Stimulated activated CD8-positive, alpha-beta memory T cell treated with anti-CD3 and anti-CD28 coated beads, Interleukin-12 subunit alpha, Interleukin-12 subunit beta, amount 100 ng/mL, for 24 hours (primary cell): ENCODE results near the gene LYRM4.

ENCODE experiments used
- DNase-seq: peaks from one replicate; pipeline ENCODE4 v3.0.0-alpha.2; 2020; ENCODE audit errors: extremely low read depth

Gene LYRM4

DNA sequence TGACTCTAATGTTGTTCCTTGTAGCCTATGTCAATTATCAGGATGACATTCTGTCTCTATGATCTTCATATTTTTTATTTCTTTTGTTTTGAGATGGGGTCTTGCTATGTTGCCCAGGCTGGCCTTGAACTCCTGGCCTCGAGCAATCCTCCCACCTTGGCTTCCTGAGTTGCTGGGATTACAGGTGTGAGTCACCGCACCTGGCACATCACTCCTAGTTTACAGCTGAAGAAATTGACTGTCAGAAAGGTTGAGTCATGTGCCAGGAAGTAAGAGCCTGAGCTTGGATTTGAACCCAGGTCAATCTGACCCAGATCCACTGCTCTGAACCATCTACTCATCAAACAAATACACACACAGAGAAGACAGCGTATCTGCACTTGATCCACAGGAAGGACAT lies 161.2 kb downstream of the LYRM4 start:
- DNase-seq = no peak

DNA sequence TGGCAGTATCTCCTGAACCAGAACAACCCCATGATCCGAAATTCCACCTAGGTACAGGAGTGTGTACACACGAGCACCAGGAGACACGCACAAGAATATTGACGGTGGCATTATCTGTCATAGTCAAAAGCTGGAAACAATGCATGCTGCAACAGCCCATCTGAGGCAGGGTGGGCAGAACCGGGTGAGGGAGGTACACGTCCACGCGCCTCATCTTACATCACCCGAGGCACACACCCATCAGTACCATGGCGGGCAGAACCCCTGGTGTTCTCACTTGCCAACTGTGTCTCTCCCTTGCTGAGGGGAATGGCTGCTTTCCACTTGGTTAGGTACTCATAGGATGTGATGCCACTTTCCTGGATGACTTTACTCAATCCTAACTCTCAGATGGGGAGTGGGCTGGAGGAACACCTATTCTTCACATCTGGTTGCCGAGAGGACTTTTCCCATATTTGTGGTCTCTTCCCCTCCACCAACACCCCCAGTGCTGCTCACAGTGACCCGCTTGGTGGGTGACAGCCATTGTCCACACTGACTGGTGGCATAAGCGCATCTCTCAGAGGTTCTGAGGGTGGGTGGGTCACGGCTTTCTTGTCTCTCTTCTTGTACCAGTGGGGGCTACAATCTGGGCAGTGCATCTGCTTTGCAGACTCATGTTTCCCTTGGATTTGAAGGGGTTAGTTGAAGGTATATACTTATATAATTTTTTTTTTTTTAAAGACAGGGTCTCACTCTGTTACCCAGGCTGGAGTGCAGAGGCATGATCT lies 162.1 kb downstream of the LYRM4 start:
- DNase-seq = no peak

DNA sequence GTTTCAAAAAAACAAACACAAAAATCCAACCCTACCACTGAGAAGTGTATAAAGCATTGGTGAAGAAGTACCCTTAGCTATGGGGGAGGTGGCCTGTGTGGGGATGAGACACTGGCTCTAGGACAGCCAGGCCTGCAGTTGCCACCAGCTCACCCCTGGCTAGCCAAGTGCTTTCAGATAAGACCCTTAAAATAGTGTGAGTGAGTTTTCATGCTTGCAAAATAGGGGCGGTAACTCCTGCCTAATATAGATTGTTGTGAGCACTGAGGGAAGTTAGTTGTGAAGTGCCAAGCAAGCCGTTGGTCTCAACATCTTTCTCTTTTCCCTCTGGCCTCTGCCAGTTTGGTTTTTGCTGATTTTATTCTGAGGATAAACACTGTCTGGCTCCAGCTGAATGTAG lies 164.3 kb downstream of the LYRM4 start:
- no peak for DNase-seq

DNA sequence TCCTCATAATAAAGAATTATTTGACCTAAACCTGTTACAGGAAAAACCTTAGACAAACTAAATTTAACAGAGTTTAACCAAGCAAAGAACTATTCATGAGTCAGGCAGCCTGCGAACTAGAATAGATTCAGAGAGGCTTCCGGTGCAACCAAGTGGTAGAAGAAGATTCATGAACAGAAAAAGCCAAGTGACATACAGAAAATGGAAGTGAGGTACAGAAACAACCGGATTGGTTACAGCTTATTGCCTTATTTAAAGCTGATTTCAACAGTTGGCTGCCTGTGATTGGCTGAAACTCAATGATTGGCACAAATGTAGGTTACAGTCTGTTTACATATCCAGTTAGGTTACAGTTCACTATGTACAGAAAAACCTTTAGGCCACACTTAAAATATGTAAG lies 165.5 kb downstream of the LYRM4 start:
- no peak for DNase-seq

DNA sequence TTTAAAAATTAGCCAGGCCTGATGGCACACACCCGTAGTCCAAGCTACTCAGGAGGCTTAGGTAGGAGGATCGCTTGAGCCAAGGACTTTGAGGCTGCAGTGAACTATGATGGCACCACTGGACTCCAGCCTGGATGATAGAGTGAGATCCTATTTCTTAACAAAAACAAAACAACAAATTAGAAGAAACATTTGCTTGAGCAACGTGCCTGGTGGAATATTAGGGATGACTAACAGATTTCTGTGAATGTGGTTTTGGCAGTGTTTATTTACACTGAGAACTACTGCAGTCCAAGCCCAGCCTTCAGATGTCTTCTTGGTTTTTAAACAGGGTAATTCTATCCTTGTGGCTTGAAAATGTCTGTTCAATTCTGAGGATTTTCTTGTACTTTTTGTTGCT lies 166.4 kb downstream of the LYRM4 start:
- DNase-seq = no peak

DNA sequence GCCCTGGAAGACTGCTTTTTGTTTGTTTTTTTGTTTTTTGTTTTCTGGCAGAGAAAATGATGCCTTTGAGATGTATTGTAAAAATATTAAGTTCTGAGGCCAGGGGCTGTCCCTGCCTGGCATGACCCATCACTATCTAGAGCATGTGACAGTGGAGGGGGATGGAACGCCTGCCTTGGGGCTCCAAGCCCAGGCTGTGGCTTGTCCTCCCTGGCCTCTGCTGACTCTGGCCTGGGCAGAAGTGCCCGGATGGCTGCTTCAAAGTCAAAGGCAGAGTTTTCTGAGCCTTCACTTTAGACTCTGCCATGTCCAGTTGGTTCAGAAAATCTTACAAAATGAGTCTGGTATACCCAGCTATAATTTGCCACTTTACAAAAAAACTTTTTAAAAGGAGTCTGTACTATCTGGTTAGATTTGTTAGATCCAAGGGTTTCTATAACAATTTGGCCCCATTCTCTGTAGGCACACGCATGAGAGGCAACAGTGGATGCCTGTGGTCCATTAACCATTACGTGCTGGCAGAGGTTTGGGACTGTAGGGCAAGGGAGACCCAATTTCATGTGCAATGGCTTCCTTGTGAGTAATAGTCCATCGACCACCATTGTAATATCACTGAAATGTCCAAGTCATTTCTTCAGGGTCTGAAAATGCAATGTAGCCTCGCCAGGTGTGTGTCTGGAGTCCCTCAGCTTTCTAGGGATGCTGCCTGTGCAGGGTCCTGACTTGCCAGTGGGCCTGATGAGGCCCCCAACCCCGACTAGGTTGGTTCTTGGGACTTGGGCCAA lies 167.3 kb downstream of the LYRM4 start:
- DNase-seq = no peak

DNA sequence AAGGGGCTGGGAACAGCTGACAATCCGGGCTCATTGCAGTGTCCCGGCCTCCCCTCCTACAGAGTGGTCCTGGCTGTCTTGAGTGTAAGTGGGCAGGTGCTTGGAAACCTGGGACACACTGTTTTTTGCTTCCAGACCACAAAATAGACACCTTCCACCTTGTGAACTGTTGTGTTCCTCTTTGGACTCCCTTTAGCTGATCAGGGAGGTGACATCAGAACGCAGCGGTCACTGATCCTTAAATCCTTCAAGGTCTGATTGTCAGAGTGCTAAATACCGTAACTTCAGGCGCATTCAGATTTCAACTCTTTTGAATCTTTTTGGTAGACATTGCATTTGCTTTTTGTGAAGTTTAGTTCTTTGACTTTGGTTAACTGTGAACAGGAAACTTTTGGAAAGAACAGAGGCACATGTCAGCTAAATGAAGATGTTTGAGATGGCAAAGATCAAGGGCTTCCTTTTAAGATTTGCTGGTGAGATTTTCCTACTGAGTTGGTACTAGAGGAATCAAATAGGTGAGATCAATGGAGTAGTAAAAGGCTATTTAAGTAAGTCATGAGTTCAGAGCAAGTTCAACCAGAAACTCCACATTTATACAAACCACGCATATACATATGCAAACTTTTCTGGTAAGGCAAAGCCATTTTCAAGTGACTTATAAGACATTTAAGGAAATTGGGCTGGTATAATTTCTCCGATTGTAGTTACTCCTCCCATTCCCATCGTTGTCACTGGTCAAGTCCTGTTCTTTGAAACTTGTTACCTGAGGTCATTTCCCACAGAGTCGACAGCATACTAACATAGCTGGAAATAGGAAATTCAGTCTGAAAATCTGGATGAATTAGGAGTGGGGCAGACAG lies 169.3 kb downstream of the LYRM4 start:
- DNase-seq = no peak

DNA sequence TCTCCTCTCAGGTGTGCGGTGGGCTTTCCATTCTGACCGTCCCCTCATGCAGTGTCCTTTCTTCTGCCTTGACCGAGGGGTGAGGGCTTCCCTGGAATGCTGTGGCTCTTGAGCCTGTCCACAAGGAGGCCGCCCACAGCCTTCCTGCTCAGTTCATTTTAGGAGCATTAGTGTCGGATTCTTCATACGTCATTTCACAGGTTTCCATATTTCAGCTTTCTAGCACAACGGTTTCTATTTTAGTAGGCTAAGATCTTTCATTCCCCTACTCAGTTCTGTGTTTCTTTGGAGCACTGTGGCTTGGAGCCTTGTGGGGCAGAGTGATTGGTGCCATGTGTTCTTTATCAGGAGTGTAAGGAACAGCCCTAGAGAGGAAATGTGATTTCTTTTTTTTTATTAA lies 170.1 kb downstream of the LYRM4 start:
- DNase-seq = no peak

DNA sequence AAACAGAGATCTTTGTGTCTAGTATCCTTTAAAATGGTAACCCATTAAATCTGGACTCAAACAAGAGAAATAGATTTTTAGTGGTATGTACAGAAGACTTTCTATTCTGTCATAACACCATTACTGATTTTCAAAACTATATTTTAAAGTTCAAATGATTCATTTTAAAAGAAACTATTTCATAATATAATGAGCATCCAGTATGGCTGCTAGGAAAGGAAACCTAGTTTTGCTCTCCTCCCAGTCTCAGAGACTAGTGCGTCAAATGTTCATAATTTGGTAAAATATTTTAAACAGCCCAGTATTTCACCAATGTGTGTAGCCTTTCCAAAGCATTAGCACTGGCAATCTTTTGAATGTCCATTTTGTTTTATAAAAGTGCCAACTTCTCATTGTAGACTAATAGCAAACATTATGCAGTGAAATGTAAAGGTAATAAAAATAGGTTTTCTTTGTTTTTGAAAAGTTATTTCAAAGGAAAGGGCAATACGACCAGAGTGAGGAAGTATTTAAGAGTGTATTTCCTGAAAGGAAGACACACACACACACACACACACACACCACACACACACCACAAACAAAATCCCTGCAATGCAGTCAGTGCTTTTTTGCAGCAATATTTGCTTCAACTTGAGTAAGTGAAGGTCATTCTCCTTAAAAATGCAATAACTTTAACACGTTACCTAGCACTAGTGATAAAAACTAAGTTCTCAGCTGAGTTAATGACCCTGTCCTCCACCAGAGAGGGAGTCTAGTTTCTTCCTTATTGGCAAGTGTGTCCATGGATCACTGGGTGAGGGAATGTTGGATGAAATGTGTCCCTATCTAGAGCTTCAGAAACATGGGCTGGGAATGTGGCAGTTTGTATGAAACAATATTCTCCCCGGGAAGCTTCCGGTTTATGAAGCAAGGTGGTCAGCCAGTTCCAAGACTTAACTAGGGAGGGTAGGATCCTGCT lies 171.0 kb downstream of the LYRM4 start:
- no peak for DNase-seq

DNA sequence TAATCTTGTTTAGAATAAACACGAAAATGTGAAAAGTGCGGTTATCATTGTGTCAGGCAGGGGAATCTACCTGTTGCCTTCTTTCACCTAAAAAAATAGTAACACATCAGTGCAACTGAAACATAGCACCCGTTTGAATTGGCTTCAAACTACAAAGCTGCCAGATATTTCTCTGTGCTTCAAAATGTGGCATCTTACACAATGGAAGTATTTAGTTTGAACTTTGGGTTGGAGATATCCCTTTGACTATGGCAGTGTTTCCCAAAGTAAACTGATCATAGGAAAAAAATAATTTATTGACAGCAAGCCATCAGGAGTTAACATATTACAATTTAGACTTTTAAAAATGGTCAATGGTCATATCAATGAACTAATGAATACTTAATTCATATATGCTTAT lies 172.0 kb downstream of the LYRM4 start:
- DNase-seq = no peak

DNA sequence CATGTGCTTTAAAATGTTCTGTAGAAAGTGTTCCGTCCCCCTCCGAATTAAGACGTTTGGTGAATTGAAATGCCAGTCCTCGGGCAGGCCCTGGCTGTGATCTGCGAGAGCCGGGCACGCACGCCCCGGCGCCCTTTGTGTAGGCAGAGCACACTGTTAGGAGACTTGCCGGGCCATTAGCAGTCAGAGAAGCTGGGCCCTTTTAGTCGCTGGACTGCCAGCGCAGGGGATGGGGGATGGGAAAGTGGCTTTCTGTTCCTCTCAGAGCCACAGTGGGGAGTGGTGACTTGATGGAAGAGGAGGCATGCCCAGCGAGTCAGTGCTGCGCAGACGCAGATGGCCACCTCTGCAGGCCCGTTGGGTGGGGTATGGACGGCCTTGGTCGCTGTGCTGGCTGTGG lies 173.4 kb downstream of the LYRM4 start:
- DNase-seq = no peak

DNA sequence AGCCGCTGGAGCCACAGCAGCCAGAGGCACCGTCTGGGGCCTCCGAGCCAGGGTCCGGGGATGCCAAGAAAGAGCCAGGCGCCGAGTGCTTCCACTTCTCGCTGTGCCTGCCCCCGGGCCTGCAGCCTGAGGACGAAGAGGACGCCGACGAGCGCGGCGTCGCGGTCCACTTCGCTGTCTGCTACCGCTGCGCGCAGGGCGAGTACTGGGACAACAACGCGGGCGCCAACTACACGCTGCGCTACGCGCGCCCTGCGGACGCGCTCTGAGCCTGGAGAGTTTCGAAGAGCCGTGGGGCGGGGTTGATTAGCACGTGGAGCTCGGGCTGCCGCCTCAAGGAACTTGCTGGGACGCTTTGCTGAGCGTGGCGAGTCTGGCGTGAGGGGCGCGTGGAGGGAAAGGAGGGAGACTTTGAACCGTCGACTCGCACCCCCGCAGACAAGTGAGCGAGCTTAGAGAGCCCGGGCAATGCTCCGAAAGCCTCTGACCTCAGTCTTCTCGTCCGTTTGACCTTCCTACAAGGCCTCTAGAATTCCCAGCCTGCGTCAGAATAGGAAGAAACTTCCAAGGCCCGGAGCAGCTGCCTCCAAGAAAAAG lies 174.4 kb downstream of the LYRM4 start:
- no peak for DNase-seq

DNA sequence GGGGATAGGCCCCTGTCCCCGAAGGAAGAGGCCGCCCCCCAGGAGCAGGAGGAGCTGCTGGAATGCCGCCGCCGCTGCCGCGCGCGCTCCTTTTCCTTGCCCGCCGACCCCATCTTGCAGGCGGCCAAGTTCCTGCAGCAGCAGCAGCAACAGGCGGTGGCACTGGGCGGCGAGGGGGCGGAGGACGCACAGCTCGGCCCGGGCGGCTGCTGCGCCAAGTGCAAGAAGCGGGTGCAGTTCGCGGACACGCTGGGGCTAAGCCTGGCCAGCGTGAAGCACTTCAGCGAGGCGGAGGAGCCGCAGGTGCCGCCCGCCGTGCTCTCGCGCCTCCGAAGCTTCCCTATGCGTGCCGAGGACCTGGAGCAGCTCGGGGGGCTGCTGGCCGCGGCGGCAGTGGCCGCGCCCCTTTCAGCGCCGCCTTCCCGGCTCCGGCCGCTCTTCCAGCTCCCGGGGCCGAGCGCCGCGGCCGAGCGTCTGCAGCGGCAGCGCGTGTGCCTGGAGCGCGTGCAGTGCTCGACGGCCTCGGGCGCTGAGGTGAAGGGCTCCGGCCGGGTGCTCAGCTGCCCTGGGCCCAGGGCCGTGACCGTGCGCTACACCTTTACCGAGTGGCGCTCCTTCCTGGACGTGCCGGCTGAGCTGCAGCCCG lies 175.0 kb downstream of the LYRM4 start:
- DNase-seq = no peak

DNA sequence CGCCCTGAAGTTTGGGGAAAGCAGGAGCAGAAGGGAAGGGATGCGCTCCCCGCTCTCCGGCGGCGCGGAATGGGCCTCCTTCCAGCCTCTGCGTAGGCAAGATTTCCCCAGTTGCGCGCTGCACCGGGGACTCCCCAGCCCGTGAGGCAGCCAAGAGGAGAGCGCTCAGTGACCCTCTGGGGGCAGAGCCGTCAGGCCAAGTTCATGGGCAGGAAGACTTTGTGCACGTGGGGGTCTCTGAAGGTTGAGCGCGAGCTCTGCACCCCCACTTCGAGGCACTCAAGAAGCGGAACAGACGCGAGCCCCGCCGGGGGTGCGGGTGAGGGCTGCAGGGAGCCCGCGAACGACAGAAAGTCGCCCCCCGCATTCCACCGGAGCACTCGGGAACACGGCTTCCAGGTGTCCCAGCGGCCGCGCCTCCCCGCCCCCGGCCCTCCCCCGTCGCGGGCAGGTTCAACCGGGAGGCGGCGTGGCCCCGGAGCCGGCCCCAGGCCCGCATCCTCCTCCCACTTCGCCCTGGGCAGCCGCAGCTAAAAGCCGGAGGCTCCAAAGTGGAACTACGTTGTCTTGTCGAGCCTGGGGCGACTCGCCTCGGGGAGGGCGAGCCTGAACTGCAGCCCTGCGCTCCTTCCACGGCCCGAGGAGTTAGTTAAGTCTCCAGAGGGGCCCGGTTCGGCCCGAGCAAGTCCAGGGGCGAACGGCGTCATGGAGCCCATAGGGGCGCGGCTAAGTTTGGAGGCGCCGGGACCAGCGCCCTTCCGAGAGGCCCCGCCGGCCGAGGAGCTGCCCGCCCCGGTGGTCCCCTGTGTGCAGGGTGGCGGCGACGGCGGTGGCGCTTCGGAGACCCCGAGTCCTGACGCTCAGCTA lies 175.7 kb downstream of the LYRM4 start, which contains the start of gene PPP1R3G:
Gene PPP1R3G, plus strand, starts transcription at position 561 of the 867 bp plus-strand sequence. Its CDS starts 145 bp downstream, at position 706.
- no peak for DNase-seq

DNA sequence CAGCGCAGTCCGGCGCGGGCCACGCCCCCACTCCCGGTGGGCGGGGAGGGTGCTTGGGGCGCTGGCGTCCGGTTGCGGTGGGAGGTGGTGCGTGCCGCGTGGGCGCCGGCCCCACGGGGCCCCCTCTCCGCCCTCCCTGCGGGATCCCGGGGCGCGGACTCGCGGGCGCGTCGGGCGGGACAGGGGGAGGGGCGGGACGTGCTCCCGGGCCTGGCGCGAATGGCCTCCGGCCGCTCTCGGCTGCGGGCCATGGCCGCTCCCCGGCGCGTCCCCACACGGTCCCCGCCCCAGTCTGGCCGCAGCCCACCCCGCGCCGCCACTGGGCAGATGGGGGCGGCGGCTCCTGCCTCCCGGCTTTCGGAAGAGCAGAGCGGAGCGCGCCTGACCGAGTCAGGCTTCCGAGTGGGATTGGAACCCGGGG lies 176.4 kb downstream of the LYRM4 start:
- DNase-seq = no peak

DNA sequence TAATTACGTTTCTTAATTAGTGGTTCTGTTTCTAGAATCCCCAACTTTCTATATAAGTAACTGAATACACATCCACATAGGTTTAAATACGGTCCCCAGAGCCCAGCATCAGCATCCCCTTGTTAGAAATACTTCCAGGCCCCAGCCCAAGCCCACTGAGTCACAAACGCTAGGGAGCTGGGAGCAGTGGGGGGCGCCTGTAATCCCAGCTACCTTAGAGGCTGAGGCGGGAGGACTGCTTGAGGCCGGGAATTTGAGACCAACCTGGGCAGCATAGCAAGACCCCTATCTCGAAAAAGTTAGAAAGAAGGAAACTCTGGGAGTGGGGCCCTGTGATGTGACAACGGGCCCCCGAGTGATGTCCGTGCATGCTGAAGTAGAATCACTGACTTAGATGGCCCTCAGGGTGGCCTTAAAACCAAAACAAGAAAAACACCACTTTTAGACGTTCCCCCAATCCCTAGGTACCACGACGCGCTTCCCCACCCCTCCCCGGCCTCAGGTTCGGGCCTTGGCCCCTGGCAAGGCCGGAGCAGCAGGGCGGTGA lies 176.9 kb downstream of the LYRM4 start:
- no peak for DNase-seq

DNA sequence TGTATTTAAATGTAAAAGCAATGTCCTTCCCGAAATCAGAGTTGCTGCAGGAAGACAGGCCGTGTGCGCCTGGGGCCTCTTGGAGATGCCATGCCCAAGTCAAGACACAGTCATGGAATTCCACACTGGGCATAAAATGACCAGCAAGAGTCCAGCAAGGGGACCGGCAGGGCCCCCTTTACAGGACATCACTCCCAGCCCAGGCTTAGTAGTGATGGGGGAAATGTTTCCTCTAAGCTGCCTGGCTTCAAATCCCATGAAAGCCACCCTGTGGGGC lies 177.5 kb downstream of the LYRM4 start:
- DNase-seq = no peak

DNA sequence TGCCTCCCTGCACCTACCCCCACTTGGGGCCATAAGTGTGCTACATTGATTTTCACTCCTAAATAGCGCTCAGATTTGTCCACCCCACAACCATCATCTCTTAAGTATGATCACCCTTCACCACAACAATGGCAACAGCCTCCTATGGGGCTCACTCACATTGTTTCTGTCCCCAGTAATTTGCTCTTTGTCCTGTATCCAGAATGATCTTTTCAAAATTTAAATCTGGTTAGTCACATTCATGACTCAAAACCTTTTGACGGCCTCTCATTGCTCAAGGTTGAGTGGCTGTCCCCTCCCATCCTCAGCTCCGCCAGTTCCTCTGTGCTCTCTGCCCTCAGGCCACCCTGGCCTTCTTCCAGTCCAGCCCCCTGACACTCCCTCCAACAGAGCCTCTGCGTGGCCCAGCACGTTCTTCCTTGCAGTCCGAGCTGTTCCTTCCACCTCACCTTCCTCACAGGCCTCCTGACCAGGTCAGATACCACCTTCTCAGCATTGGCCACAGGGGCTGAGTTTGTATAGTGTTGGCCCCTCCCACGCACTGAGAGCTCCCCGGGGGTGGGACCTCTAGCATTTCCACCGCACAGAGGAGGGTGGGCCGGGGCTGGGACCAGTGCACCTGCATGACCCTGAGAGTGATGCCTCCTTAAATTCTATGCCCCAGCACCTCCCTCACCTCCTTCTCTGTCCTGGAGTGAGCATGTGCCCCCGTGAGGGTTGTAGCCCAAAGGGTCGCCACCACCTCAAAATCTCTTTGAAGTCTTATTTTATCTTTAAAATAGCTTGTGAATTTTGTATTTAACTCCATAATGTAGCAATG lies 178.1 kb downstream of the LYRM4 start:
- DNase-seq = no peak
